ENCODE measurements around the gene GK.
"Not testable (repeated sequence)": the region's sequence is repeated elsewhere in the genome, so short reads cannot be mapped to it uniquely, and the experiment has no call there.

Gene GK

DNA sequence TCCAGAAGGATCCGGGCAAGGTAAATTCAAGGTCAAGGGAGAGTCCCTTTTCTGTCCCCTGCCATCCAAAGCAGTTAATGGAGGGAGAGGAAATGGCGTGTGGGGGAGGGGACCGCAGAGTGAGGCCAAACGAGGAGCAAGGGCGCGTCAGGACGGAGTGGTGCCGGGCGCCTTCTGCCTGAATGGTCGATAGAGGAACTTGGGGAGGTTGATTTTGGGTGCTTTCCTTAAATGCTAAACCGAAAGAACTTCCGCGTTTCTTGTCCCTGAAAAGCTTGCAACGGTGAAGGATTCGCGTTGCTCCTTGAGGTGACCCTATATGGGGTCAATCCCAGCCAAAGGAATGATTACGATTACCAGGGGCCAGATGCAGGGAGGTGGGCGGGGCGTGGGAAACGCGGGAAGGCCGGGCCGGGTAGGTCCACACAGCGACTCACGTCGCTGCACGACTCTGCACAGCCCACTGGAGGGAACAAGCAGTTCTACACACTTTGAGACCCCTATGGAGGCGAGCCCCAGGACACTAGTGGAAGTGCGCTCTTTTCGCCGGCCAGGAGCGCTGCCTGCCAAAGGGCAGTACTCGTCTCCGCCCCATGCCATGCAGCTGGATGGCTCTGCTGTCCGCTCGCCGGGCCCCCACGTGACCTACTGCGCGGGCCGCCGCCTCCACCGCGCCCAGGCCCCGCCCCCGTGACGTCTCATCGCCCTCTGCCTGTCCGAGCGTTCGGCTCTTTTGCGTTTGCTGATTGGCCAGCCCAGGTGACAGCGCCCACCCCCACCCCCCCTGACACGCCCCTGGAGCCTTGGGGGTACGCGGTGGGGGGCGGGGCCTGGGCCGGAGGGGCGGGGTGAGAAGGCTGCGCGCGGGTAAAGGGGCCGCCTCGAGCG lies 452 bp upstream of the GK start:
- no peak for TF ChIP-seq CTCF (conservative IDR thresholded peaks at IDR 0.05; ENCODE audit: control insufficient read depth, insufficient read depth, low read depth, low read length)
- DNase-seq (ENCODE audit: low read depth), result peak; percentile 89

DNA sequence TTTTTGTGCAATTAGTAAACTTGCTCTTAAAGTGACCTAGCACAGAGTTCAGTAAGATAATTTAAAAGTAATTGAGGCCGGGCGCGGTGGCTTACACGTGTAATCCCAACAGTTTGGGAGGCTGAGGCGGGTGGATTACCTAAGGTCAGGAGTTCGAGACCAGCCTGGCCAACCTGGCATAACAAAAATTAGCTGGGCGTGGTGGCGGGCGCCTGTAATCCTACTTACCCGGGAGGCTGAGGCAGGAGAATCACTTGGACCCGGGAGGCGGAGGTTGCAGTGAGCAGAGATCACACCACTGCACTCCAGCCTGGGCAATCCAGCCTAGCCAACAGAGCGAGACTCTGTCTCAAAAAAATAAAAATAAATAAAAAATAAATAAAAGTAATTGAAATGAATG lies 1.2 kb downstream of the GK start:
- H3K4me3 ChIP-seq (ENCODE audit: control insufficient read depth, low read depth, low read length), result peak overlapping the region; percentile 69
- DNase-seq (ENCODE audit: low read depth), result not testable (repeated sequence)

More for the DNA sequence above, 452 bp upstream of the GK start:
- peak overlapping the region; percentile 62 for H3K4me3 ChIP-seq (ENCODE audit: control insufficient read depth, low read depth, low read length)

DNA sequence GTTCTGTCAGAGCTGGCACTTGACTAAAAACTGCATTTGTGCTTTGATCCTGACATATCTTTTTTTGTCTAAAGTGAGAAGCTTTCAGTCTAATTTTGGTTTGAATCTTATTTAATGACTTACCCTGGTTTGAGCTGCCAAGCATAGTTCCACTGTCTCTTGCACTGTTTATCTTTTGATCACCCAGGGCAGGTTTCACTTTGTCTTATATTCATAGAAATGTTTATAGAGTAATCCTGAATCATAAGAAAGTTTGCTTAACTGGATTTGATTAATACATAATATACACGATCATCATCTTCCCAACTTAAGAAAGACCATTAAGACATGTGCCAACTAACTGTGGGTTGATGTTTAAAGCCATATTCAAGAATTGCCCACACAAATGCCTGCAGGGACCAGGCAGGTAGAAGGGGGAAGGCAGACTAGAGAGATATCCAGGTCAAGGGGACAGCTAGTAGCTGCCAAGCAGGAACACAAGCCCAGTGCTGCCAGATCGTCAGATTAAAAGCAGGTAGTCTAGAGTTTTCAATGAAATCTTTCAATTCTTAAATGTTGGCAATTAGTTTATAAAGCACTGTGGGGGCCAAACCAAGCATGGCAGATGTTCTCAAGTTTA lies 1.9 kb downstream of the GK start:
- TF ChIP-seq CTCF (conservative IDR thresholded peaks at IDR 0.05; ENCODE audit: control insufficient read depth, insufficient read depth, low read depth, low read length), result no peak
- H3K4me3 ChIP-seq (ENCODE audit: control insufficient read depth, low read depth, low read length), result peak overlapping the region; percentile 11
- DNase-seq (ENCODE audit: low read depth), result peak; percentile 51

DNA sequence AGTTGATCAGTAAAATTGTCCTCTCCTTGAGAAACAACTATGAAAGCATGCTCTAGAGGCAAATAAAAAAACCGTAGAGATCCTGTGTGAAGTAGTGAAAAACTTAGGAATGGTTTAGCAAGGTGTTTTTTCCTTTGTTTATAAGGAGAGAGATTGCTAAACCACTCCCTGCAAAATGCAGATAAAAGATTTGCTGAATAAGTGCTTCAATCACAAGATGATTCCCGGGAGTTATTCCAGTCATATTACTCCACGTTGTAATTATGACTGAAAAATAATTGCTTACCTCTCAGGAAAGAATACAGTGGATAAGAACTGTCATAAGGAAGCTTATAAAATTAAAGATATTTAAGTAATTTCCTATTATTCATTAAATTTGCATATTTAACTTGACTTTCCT lies 2.8 kb downstream of the GK start:
- TF ChIP-seq CTCF (conservative IDR thresholded peaks at IDR 0.05; ENCODE audit: control insufficient read depth, insufficient read depth, low read depth, low read length), result no peak
- H3K4me3 ChIP-seq (ENCODE audit: control insufficient read depth, low read depth, low read length), result no peak overlapping the region
- DNase-seq (ENCODE audit: low read depth), result no peak

- H3K4me3 ChIP-seq (ENCODE audit: control insufficient read depth, low read depth, low read length), result no peak overlapping the region
- peak; percentile 81 for DNase-seq (ENCODE audit: low read depth)
- no peak for TF ChIP-seq CTCF (conservative IDR thresholded peaks at IDR 0.05; ENCODE audit: control insufficient read depth, insufficient read depth, low read depth, low read length)
Observed at GRCh38 chrX:30657196-30658161, 4.3 kb downstream of the GK start.

GRCh38 chrX:30659421-30659820 lies 6.2 kb downstream of the GK start:
- no peak for TF ChIP-seq CTCF (conservative IDR thresholded peaks at IDR 0.05; ENCODE audit: control insufficient read depth, insufficient read depth, low read depth, low read length)
- DNase-seq (ENCODE audit: low read depth), result peak; percentile 94
- no peak overlapping the region for H3K4me3 ChIP-seq (ENCODE audit: control insufficient read depth, low read depth, low read length)
